Measurements from ENCODE around the gene RTP2.

RTP2 gene

DNA sequence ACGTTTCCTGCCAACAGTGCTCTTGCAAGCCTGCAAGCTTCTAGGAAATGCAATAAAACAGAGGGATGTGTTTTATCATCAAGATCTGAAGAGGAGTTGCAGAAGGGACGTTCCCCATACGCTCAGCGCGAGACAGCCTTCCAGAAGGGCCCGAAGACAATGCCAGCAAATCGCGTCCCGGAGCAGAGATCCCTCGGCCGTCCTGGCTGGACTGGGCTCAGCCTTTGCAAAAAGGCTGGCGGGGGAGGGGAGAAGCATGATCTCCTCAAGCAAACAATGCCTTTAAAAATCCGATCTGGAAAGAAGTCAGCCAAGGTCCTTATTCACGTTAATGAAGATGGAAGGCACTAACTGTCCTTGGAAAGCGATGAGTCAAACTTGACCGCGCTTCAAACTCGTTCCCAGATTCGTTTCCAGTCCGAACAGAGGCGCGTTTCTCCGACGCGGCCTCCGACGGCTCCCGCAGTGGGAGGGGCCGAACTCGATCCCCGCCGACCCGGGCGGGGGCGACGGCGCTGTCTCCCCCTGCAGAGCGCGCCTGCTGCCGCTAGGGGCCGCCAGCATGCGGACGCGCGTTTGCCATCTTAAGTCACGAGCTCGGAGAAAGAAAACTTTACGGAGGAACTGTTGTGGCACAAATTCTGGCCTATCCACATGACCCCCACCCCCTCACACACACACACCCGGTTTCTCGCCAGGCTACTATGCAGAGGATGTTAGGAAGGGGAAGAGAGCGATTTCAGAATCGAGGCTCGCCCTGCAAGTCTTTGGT lies 37.4 kb upstream of the RTP2 start:
- TF ChIP-seq SNAI2 (CRISPR knock-in tag; IDR thresholded peaks at IDR 0.05) (no peak), ZFP3 (CRISPR knock-in tag; IDR thresholded peaks at IDR 0.05) (no peak), ZC3H10 (CRISPR knock-in tag; IDR thresholded peaks at IDR 0.05) (peak; percentile 46; the same call in 1 of the 2 replicates), ISL1 (CRISPR knock-in tag; IDR thresholded peaks at IDR 0.05) (no peak), ARNTL (CRISPR knock-in tag; IDR thresholded peaks at IDR 0.05; ENCODE audit: borderline replicate concordance, low read depth) (no peak)
- TF ChIP-seq, protein P1, sequence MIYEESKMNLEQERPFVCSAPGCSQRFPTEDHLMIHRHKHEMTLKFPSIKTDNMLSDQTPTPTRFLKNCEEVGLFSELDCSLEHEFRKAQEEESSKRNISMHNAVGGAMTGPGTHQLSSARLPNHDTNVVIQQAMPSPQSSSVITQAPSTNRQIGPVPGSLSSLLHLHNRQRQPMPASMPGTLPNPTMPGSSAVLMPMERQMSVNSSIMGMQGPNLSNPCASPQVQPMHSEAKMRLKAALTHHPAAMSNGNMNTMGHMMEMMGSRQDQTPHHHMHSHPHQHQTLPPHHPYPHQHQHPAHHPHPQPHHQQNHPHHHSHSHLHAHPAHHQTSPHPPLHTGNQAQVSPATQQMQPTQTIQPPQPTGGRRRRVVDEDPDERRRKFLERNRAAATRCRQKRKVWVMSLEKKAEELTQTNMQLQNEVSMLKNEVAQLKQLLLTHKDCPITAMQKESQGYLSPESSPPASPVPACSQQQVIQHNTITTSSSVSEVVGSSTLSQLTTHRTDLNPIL (CRISPR knock-in tag; IDR thresholded peaks at IDR 0.05; ENCODE audit: low read depth): no peak
- TF ChIP-seq, protein P2, sequence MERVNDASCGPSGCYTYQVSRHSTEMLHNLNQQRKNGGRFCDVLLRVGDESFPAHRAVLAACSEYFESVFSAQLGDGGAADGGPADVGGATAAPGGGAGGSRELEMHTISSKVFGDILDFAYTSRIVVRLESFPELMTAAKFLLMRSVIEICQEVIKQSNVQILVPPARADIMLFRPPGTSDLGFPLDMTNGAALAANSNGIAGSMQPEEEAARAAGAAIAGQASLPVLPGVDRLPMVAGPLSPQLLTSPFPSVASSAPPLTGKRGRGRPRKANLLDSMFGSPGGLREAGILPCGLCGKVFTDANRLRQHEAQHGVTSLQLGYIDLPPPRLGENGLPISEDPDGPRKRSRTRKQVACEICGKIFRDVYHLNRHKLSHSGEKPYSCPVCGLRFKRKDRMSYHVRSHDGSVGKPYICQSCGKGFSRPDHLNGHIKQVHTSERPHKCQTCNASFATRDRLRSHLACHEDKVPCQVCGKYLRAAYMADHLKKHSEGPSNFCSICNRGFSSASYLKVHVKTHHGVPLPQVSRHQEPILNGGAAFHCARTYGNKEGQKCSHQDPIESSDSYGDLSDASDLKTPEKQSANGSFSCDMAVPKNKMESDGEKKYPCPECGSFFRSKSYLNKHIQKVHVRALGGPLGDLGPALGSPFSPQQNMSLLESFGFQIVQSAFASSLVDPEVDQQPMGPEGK (CRISPR knock-in tag; IDR thresholded peaks at IDR 0.05; ENCODE audit: borderline replicate concordance): peak; percentile 84
- TF ChIP-seq, protein P3, sequence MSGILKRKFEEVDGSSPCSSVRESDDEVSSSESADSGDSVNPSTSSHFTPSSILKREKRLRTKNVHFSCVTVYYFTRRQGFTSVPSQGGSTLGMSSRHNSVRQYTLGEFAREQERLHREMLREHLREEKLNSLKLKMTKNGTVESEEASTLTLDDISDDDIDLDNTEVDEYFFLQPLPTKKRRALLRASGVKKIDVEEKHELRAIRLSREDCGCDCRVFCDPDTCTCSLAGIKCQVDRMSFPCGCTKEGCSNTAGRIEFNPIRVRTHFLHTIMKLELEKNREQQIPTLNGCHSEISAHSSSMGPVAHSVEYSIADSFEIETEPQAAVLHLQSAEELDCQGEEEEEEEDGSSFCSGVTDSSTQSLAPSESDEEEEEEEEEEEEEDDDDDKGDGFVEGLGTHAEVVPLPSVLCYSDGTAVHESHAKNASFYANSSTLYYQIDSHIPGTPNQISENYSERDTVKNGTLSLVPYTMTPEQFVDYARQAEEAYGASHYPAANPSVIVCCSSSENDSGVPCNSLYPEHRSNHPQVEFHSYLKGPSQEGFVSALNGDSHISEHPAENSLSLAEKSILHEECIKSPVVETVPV (CRISPR knock-in tag; IDR thresholded peaks at IDR 0.05): no peak
- peak; percentile 54 for ATAC-seq

DNA sequence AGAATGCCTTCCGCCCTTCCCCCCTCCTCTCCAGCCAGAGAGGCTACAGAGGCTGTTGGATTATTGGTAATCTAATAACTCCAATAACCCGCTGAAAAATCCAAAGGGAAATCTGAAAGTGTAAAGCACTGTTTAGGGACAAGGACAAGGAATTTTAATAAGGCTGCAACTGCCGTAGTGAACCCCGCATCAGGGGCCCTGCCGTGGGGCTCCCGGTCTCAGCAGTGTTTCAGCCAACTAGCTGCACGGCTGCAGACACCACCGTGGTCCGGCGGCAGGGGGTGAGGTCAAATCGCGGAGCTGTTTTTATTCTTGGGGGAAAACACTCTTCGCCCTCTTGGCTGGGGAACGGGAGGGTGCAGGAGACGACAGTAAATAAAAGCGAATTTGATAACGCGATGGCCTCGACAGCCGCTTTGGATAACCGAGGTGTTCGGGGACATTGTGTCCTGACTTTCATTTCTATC lies 36.8 kb upstream of the RTP2 start:
- ATAC-seq: peak; percentile 6
- TF ChIP-seq ZFP30 (CRISPR knock-in tag; IDR thresholded peaks at IDR 0.05) (no peak), CSDC2 (CRISPR knock-in tag; IDR thresholded peaks at IDR 0.05) (no peak), ARNTL (CRISPR knock-in tag; IDR thresholded peaks at IDR 0.05; ENCODE audit: borderline replicate concordance, low read depth) (no peak), SNAI2 (CRISPR knock-in tag; IDR thresholded peaks at IDR 0.05) (no peak), RARB (CRISPR knock-in tag; IDR thresholded peaks at IDR 0.05) (no peak), BACH2 (CRISPR knock-in tag; IDR thresholded peaks at IDR 0.05; ENCODE audit: borderline replicate concordance) (no peak), ZC3H10 (CRISPR knock-in tag; IDR thresholded peaks at IDR 0.05) (no peak), PPARA (CRISPR knock-in tag; IDR thresholded peaks at IDR 0.05; ENCODE audit: borderline replicate concordance) (no peak), TOX (CRISPR knock-in tag; IDR thresholded peaks at IDR 0.05; ENCODE audit: borderline replicate concordance) (no peak)
- TF ChIP-seq, protein P4, sequence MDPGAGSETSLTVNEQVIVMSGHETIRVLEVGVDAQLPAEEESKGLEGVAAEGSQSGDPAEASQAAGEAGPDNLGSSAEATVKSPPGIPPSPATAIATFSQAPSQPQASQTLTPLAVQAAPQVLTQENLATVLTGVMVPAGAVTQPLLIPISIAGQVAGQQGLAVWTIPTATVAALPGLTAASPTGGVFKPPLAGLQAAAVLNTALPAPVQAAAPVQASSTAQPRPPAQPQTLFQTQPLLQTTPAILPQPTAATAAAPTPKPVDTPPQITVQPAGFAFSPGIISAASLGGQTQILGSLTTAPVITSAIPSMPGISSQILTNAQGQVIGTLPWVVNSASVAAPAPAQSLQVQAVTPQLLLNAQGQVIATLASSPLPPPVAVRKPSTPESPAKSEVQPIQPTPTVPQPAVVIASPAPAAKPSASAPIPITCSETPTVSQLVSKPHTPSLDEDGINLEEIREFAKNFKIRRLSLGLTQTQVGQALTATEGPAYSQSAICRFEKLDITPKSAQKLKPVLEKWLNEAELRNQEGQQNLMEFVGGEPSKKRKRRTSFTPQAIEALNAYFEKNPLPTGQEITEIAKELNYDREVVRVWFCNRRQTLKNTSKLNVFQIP (CRISPR knock-in tag; IDR thresholded peaks at IDR 0.05; ENCODE audit: borderline replicate concordance, low read depth): no peak
- TF ChIP-seq, protein P3 (CRISPR knock-in tag; IDR thresholded peaks at IDR 0.05): no peak
- TF ChIP-seq, protein P5, sequence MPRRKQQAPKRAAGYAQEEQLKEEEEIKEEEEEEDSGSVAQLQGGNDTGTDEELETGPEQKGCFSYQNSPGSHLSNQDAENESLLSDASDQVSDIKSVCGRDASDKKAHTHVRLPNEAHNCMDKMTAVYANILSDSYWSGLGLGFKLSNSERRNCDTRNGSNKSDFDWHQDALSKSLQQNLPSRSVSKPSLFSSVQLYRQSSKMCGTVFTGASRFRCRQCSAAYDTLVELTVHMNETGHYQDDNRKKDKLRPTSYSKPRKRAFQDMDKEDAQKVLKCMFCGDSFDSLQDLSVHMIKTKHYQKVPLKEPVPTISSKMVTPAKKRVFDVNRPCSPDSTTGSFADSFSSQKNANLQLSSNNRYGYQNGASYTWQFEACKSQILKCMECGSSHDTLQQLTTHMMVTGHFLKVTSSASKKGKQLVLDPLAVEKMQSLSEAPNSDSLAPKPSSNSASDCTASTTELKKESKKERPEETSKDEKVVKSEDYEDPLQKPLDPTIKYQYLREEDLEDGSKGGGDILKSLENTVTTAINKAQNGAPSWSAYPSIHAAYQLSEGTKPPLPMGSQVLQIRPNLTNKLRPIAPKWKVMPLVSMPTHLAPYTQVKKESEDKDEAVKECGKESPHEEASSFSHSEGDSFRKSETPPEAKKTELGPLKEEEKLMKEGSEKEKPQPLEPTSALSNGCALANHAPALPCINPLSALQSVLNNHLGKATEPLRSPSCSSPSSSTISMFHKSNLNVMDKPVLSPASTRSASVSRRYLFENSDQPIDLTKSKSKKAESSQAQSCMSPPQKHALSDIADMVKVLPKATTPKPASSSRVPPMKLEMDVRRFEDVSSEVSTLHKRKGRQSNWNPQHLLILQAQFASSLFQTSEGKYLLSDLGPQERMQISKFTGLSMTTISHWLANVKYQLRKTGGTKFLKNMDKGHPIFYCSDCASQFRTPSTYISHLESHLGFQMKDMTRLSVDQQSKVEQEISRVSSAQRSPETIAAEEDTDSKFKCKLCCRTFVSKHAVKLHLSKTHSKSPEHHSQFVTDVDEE (CRISPR knock-in tag; IDR thresholded peaks at IDR 0.05): no peak

Measured in SK-N-SH treated with all-trans-retinoic acid at 6 μM for 48 hours (cell line).